A549 (cell line): ENCODE data around the gene MGAT3. TPM values are rescaled to one million over a fixed set of nuclear protein-coding genes. Genes with fewer than 3 reads are reported as not detected.

Source experiments
- ATAC-seq, 2 experiments: fragments of 200-7000 bp in 1 of 2; fragments of >200 bp in 1 of 2; cut with Nextera tagmentation in 1 of 2; cut with Tn5 transposase in 1 of 2; 3 replicates each; pipeline versions ENCODE4 v1.8.0 to v1.9.1; 2018 to 2020; ENCODE audit warnings: mild to moderate bottlenecking in 1 of 2, moderate library complexity in 1 of 2
- CTCF ChIA-PET: fragments of 300-600 bp; sonication (Branson Sonifier 250); formaldehyde crosslinking; extraction: SDS; loops from one replicate; lab custom pipeline; 2021; ENCODE audit warnings: antibody characterized with exemption, inconsistent platforms; lab: Yijun Ruan, JAX
- POLR2A ChIA-PET: fragments of 350-600 bp; formaldehyde crosslinking; extraction: SDS; loops from one replicate; lab custom pipeline; 2021; ENCODE audit warnings: antibody characterized with exemption, inconsistent platforms; lab: Yijun Ruan, JAX
- DNase-seq, 2 experiments: peaks; one replicate each; pipeline versions ENCODE4 v3.0.0 to v3.0.0-alpha.2; 2011 to 2016; ENCODE audit warnings: low read depth in 1 of 2, low spot score in 1 of 2
- FAIRE-seq: peaks from 2 replicates; lab custom pipeline; 2011; peaks lifted over from hg19 to GRCh38; lab: Jason Lieb, UNC
- H3K27ac ChIP-seq, 2 experiments: fragments of >200 bp; sonication (Bioruptor Twin); formaldehyde crosslinking; 3 replicates each; pipeline ENCODE4 v1.5.1; 2016 to 2017
- H3K4me1 ChIP-seq: fragments of >200 bp; sonication (Bioruptor Twin); formaldehyde crosslinking; 3 replicates; pipeline ENCODE4 v1.6.1; 2016
- H3K4me2 ChIP-seq: fragments of >200 bp; sonication (Bioruptor Twin); formaldehyde crosslinking; 3 replicates; pipeline ENCODE4 v1.6.1; 2016
- H3K4me3 ChIP-seq: fragments of >200 bp; sonication (Bioruptor Twin); formaldehyde crosslinking; 3 replicates; pipeline ENCODE4 v1.5.1; 2016
- H3K9me3 ChIP-seq: fragments of >200 bp; sonication (Bioruptor Twin); formaldehyde crosslinking; 3 replicates; pipeline ENCODE4 v1.6.1; 2016
- BHLHE40 ChIP-seq: IDR thresholded peaks from 2 replicates; pipeline ENCODE4 v1.6.1; 2012; ENCODE audit warnings: low read depth, low read length, inconsistent platforms
- CEBPB ChIP-seq, 2 experiments: fragments of >200 bp in 1 of 2; sonication (Bioruptor Twin) in 1 of 2; formaldehyde crosslinking in 1 of 2; IDR thresholded peaks; 2 replicates each; pipeline ENCODE4 v1.6.1; 2012 to 2016
- CHD4 ChIP-seq: fragments of 200-600 bp; sonication (generic); IDR thresholded peaks from 2 replicates; pipeline ENCODE4 v1.6.1; 2016; ENCODE audit warnings: antibody characterized with exemption, mild to moderate bottlenecking, borderline replicate concordance
- HES2 ChIP-seq: fragments of >200 bp; sonication (Bioruptor Twin); formaldehyde crosslinking; IDR thresholded peaks from 2 replicates; pipeline ENCODE4 v1.6.1; 2016
- HEYL ChIP-seq: fragments of 250-450 bp; sonication (Bioruptor Pico); IDR thresholded peaks from 2 replicates; pipeline ENCODE4 v1.8.0; 2021; ENCODE audit warnings: mild to moderate bottlenecking, moderate library complexity
- HMGXB4 ChIP-seq: fragments of 250-450 bp; sonication (Bioruptor Pico); IDR thresholded peaks from 2 replicates; pipeline ENCODE4 v1.5.0; 2021; ENCODE audit warnings: mild to moderate bottlenecking, moderate library complexity, borderline replicate concordance
- JUN ChIP-seq, 2 experiments: fragments of >200 bp; sonication (Bioruptor Twin); formaldehyde crosslinking; IDR thresholded peaks; 2 replicates in 1 of 2; 3 replicates in 1 of 2; pipeline ENCODE4 v1.6.1; 2016 to 2017
- MAX ChIP-seq: IDR thresholded peaks from 2 replicates; pipeline ENCODE4 v1.6.1; 2012
- PBX3 ChIP-seq: IDR thresholded peaks from 2 replicates; pipeline ENCODE4 v1.6.1; 2012
- RFX5 ChIP-seq: fragments of 450-650 bp; IDR thresholded peaks from 2 replicates; pipeline ENCODE4 v1.7.1; 2014; ENCODE audit warnings: antibody characterized with exemption, mild to moderate bottlenecking, moderate library complexity
- TFCP2L1 ChIP-seq: fragments of 250-450 bp; sonication (Bioruptor Pico); IDR thresholded peaks from 2 replicates; pipeline ENCODE4 v1.5.0; 2021; ENCODE audit warnings: mild to moderate bottlenecking
- TP53 ChIP-seq: fragments of 250-450 bp; sonication (Bioruptor Pico); IDR thresholded peaks from 2 replicates; pipeline ENCODE4 v1.5.0; 2021; ENCODE audit warnings: mild to moderate bottlenecking, moderate library complexity
- USF2 ChIP-seq: fragments of 450-650 bp; IDR thresholded peaks from 2 replicates; pipeline ENCODE4 v1.6.1; 2014; ENCODE audit warnings: antibody characterized with exemption
- ZC3H11A ChIP-seq: fragments of 450-650 bp; IDR thresholded peaks from 2 replicates; pipeline ENCODE4 v1.6.1; 2014; ENCODE audit warnings: antibody characterized with exemption, mild to moderate bottlenecking
- WGBS: methylation state at CpG from one replicate; pipeline ENCODE4 v1.1.6; 2017; ENCODE audit errors: missing lambda C conversion rate; 5-methylcytosine and 5-hydroxymethylcytosine counted together
- polyA plus RNA-seq, 4 experiments: library from polyadenylated mRNA; depleted of rRNA in 3 of 4; stranded (reverse); fragments of >200 nt; fragmentation: RNase III in 1 of 4; extraction: RNeasy Plus Mini Kit Qiagen cat#74134 plus additional on column Dnase treatment in 1 of 4; gene quantifications; 2 replicates in 3 of 4; 3 replicates in 1 of 4; pipeline ENCODE4 v1.2.3, GENCODE V29; 2011 to 2017

MGAT3 gene
- polyA plus RNA-seq, 2 of the 4 experiments (the other 2 are of a cell fraction) = 0.62 to 0.84 TPM

GRCh38 chr22:39489094-39490068 lies 32.6 kb downstream of the MGAT3 start:
- TF ChIP-seq JUN (IDR thresholded peaks at IDR 0.05) (no peak), PBX3 (no peak), RFX5 (no peak), CHD4 (no peak), MAX (no peak), CEBPB (IDR thresholded peaks at IDR 0.05) (no peak), TFCP2L1 (no peak), TP53 (CRISPR knock-in tag) (no peak), ZC3H11A (no peak), BHLHE40 (no peak)
- WGBS = 52% methylated on average over 11 of the region's 17 CpGs

GRCh38 chr22:39490135-39490798 lies 33.5 kb downstream of the MGAT3 start:
- TF ChIP-seq CEBPB (IDR thresholded peaks at IDR 0.05) = no peak
- peak; percentile 89 for TF ChIP-seq USF2
- TF ChIP-seq MAX = peak; percentile 48; the same call in 1 of the 2 replicates
- CTCF ChIA-PET = interaction anchor here (1.0 to 6.7 kb wide), 8 partner anchors 17 to 535 kb away, joined by 3 to 80 read pairs (median 4); partner anchors contain the start of gene RPS19BP1
- peak; percentile 39 for FAIRE-seq
- H3K9me3 ChIP-seq = no peaks in the 10 kb centered on the region
- WGBS = 32% methylated on average over 10 of the region's 13 CpGs
- ATAC-seq = peak; percentile 88 to 96
- H3K4me2 ChIP-seq = no peak overlapping the region
- no peak overlapping the region for H3K27ac ChIP-seq
- no peaks in the 10 kb centered on the region for H3K4me1 ChIP-seq
- peak; percentile 74 to 87 for DNase-seq
- H3K4me3 ChIP-seq = no peak overlapping the region
- POLR2A ChIA-PET = interaction anchor here (1.2 to 1.4 kb wide), 2 partner anchors 12 to 30 kb away, joined by 3 to 4 read pairs; partner anchors contain the start of genes ATF4 and MIEF1

More at GRCh38 chr22:39489094-39490068, 32.6 kb downstream of the MGAT3 start:
- Histone ChIP-seq H3K4me3 (no peak overlapping the region), H3K27ac (no peak overlapping the region), H3K9me3 (no peaks in the 10 kb centered on the region), H3K4me1 (no peaks in the 10 kb centered on the region), H3K4me2 (no peak overlapping the region)
- ChIA-PET CTCF (interaction anchor here (1.1 to 6.7 kb wide), 5 partner anchors 18 to 536 kb away, joined by 3 to 80 read pairs (median 5); partner anchors contain the start of gene RPS19BP1), POLR2A (interaction anchor here (1.2 to 1.4 kb wide), 2 partner anchors 13 to 31 kb away, joined by 3 to 4 read pairs; partner anchors contain the start of genes ATF4 and MIEF1)
- no peak for DNase-seq
- peak in 1 of 2 experiments; percentile 19; a peak in 3 of 6 replicates for ATAC-seq
- no peak for FAIRE-seq

GRCh38 chr22:39490966-39491680 lies 34.3 kb downstream of the MGAT3 start:
- H3K9me3 ChIP-seq = no peaks in the 10 kb centered on the region
- FAIRE-seq = no peak
- CTCF ChIA-PET = interaction anchor here (0.9 to 6.7 kb wide), 10 partner anchors 9 to 534 kb away, joined by 3 to 80 read pairs (median 4); partner anchors contain the start of gene RPS19BP1
- no peak overlapping the region for H3K4me2 ChIP-seq
- POLR2A ChIA-PET = interaction anchor here (1.2 to 1.4 kb wide), 2 partner anchors 11 to 29 kb away, joined by 3 to 4 read pairs; partner anchors contain the start of genes ATF4 and MIEF1
- no peak for ATAC-seq
- TF ChIP-seq HES2 (no peak), HMGXB4 (CRISPR knock-in tag) (no peak), HEYL (CRISPR knock-in tag) (no peak)
- no peak for DNase-seq
- WGBS = 59% methylated on average over 3 of the region's 9 CpGs
- no peak overlapping the region for H3K27ac ChIP-seq
- H3K4me3 ChIP-seq = no peak overlapping the region
- H3K4me1 ChIP-seq = no peaks in the 10 kb centered on the region
